Progenitor cell of endocrine pancreas (in vitro differentiated cells): Measurements from ENCODE around the gene SHC3. TPM values are rescaled to one million over a fixed set of nuclear protein-coding genes. Genes with fewer than 3 reads are reported as not detected.

Source experiments
- DNase-seq: peaks from one replicate; pipeline ENCODE4 v3.0.0; 2021; ENCODE audit warnings: low spot score; ENCODE audit not compliant: unreplicated experiment
- H3K27ac Mint-ChIP-seq: 2 replicates; pipeline ENCODE4 v1.8.0; 2021; ENCODE audit warnings: mild to moderate bottlenecking, moderate library complexity, mixed read lengths
- H3K27me3 Mint-ChIP-seq: 2 replicates; pipeline ENCODE4 v1.8.0; 2021; ENCODE audit warnings: mixed read lengths
- H3K36me3 Mint-ChIP-seq: 2 replicates; pipeline ENCODE4 v1.8.0; 2022; ENCODE audit warnings: mixed read lengths; ENCODE audit not compliant: insufficient read depth
- H3K4me1 Mint-ChIP-seq: 2 replicates; pipeline ENCODE4 v1.8.0; 2021; ENCODE audit warnings: low read depth, mixed read lengths
- H3K4me3 Mint-ChIP-seq: 2 replicates; pipeline ENCODE4 v1.8.0; 2021; ENCODE audit warnings: low read depth, mild to moderate bottlenecking, moderate library complexity, mixed read lengths
- H3K9me3 Mint-ChIP-seq: 2 replicates; pipeline ENCODE4 v1.8.0; 2021; ENCODE audit warnings: low read depth, mixed read lengths
- CTCF ChIP-seq: fragments of 200-600 bp; sonication (generic); IDR thresholded peaks from one replicate; pipeline ENCODE4 v1.5.0; 2021; ENCODE audit warnings: antibody characterized with exemption, mild to moderate bottlenecking; ENCODE audit not compliant: unreplicated experiment
- total RNA-seq: library from RNA; stranded (reverse); gene quantifications from 2 replicates; pipeline ENCODE4 v1.2.1, GENCODE V29; 2021

Gene SHC3
- total RNA-seq, 1 donor from 2014 or later, result 1.3 TPM

- Mint-ChIP-seq H3K9me3 (no peaks in the 10 kb centered on the region), H3K4me1 (peaks cover 2% of the 10 kb centered on the region)
- DNase-seq, result no peak
Measured at GRCh38 chr9:89001917-89002540, 176.6 kb downstream of the SHC3 start.

GRCh38 chr9:89000973-89001916 lies 177.4 kb downstream of the SHC3 start:
- no peak overlapping the region for H3K27ac Mint-ChIP-seq
- H3K36me3 Mint-ChIP-seq, result no peaks in the 10 kb centered on the region
- DNase-seq, result peak; percentile 78
- H3K4me3 Mint-ChIP-seq, result no peak overlapping the region
- TF ChIP-seq CTCF, result peak; percentile 86
- H3K9me3 Mint-ChIP-seq, result no peaks in the 10 kb centered on the region
- peaks cover 20% of the 10 kb centered on the region for H3K27me3 Mint-ChIP-seq
- H3K4me1 Mint-ChIP-seq, result peaks cover 2% of the 10 kb centered on the region

More at GRCh38 chr9:89001917-89002540, 176.6 kb downstream of the SHC3 start:
- TF ChIP-seq CTCF, result no peak
- H3K4me3 Mint-ChIP-seq, result no peak overlapping the region
- H3K27ac Mint-ChIP-seq, result no peak overlapping the region
- H3K27me3 Mint-ChIP-seq, result peaks cover 20% of the 10 kb centered on the region
- H3K36me3 Mint-ChIP-seq, result no peaks in the 10 kb centered on the region

GRCh38 chr9:89000371-89000781 lies 178.2 kb downstream of the SHC3 start:
- Mint-ChIP-seq H3K4me3 (no peak overlapping the region), H3K36me3 (no peaks in the 10 kb centered on the region)

GRCh38 chr9:88998911-88999310 lies 179.7 kb downstream of the SHC3 start:
- no peak for TF ChIP-seq CTCF
- H3K9me3 Mint-ChIP-seq, result no peaks in the 10 kb centered on the region
- no peak for DNase-seq
- no peak overlapping the region for H3K4me3 Mint-ChIP-seq
- no peaks in the 10 kb centered on the region for H3K36me3 Mint-ChIP-seq
- H3K27me3 Mint-ChIP-seq, result peaks cover 17% of the 10 kb centered on the region
- H3K4me1 Mint-ChIP-seq, result peaks cover 2% of the 10 kb centered on the region
- no peak overlapping the region for H3K27ac Mint-ChIP-seq

More at GRCh38 chr9:89000371-89000781, 178.2 kb downstream of the SHC3 start:
- Mint-ChIP-seq H3K4me1 (peaks cover 2% of the 10 kb centered on the region), H3K9me3 (no peaks in the 10 kb centered on the region), H3K27me3 (peaks cover 17% of the 10 kb centered on the region), H3K27ac (no peak overlapping the region)
- no peak for TF ChIP-seq CTCF
- no peak for DNase-seq

GRCh38 chr9:88998503-88998902 lies 180.1 kb downstream of the SHC3 start:
- no peak for TF ChIP-seq CTCF
- Mint-ChIP-seq H3K36me3 (no peaks in the 10 kb centered on the region), H3K27me3 (peaks cover 21% of the 10 kb centered on the region), H3K4me3 (no peak overlapping the region), H3K27ac (no peak overlapping the region), H3K9me3 (no peaks in the 10 kb centered on the region), H3K4me1 (peaks cover 2% of the 10 kb centered on the region)
- no peak for DNase-seq
